GM12878 (cell line): Measurements from ENCODE around the gene SH2D6. TPM values are rescaled to one million over a fixed set of nuclear protein-coding genes. Genes with fewer than 3 reads are reported as not detected.

Experiments
- ATAC-seq: fragments of 200-7000 bp; cut with Tn5 transposase; 3 replicates; pipeline ENCODE4 v1.9.1; 2020; ENCODE audit warnings: mild to moderate bottlenecking, moderate library complexity
- Bru-seq: library from RNA; stranded (reverse); fragments of 400-500 nt; gene quantifications from one replicate; lab custom pipeline; 2021; lab: Mats Ljungman, UMichigan
- BruChase-seq, 2 experiments: library from RNA; stranded (reverse); fragments of 400-500 nt; gene quantifications; one replicate each; lab custom pipeline; 2021; lab: Mats Ljungman, UMichigan
- BruUV-seq: library from RNA; stranded (reverse); fragments of 400-500 nt; replicated peaks from 2 replicates; lab custom pipeline; 2021; lab: Mats Ljungman, UMichigan
- CTCF ChIA-PET: fragments of 300-600 bp; sonication (Branson Sonifier 250); formaldehyde crosslinking; extraction: SDS; loops from one replicate; lab custom pipeline; 2021; ENCODE audit warnings: inconsistent platforms; lab: Yijun Ruan, JAX
- POLR2A ChIA-PET: fragments of 350-600 bp; formaldehyde crosslinking; extraction: SDS; loops from one replicate; lab custom pipeline; 2021; ENCODE audit warnings: inconsistent platforms; lab: Charles Lee
- RAD21 ChIA-PET: fragments of 300-600 bp; sonication (Branson Sonifier 250); formaldehyde crosslinking; loops from one replicate; lab custom pipeline; 2023; ENCODE audit warnings: antibody characterized with exemption; ENCODE audit not compliant: unreplicated experiment; lab: Charles Lee
- SMC1A ChIA-PET: fragments of 300-600 bp; sonication (Branson Sonifier 250); formaldehyde crosslinking; loops from one replicate; lab custom pipeline; 2023; ENCODE audit not compliant: unreplicated experiment, uncharacterized antibody; lab: Charles Lee
- DNase-seq: peaks from one replicate; pipeline ENCODE4 v3.0.0-alpha.2; 2011; ENCODE audit warnings: low read depth, low spot score
- FAIRE-seq: peaks from 3 replicates; lab custom pipeline; 2011; peaks lifted over from hg19 to GRCh38; lab: Jason Lieb, UNC
- H2AFZ ChIP-seq: 2 replicates; pipeline ENCODE4 v1.6.0; 2011; ENCODE audit warnings: low read depth, low read length, control low read depth; ENCODE audit not compliant: control insufficient read depth
- H3K27ac ChIP-seq: 2 replicates; pipeline ENCODE4 v1.5.1; 2011; ENCODE audit warnings: control low read depth; ENCODE audit not compliant: control insufficient read depth, insufficient read depth
- H3K27me3 ChIP-seq, 2 experiments: replicated peaks in 1 of 2; 2 replicates each; pipeline versions ENCODE4 v1.6.0 to v1.6.1; 2011; ENCODE audit warnings: low read length in 1 of 2; ENCODE audit not compliant: control insufficient read depth in 2 of 2, insufficient read depth in 2 of 2
- H3K36me3 ChIP-seq, 2 experiments: 2 replicates each; pipeline ENCODE4 v1.5.1; 2011; ENCODE audit warnings: low read length in 1 of 2; ENCODE audit not compliant: control insufficient read depth in 2 of 2, insufficient read depth in 2 of 2
- H3K4me1 ChIP-seq: 2 replicates; pipeline ENCODE4 v1.6.1; 2011; ENCODE audit warnings: mild to moderate bottlenecking, low read length, moderate library complexity, mixed read lengths; ENCODE audit not compliant: control insufficient read depth, insufficient read depth
- H3K4me2 ChIP-seq: 2 replicates; pipeline ENCODE4 v1.6.0; 2011; ENCODE audit warnings: control low read depth; ENCODE audit not compliant: control insufficient read depth, insufficient read depth
- H3K4me3 ChIP-seq: fragments of 200-600 bp; sonication (generic); 2 replicates; pipeline ENCODE4 v1.5.1; 2016
- H3K79me2 ChIP-seq: 2 replicates; pipeline ENCODE4 v1.6.0; 2011; ENCODE audit warnings: low read length; ENCODE audit not compliant: control insufficient read depth, insufficient read depth
- H3K9ac ChIP-seq: 2 replicates; pipeline ENCODE4 v1.8.0; 2011; ENCODE audit warnings: low read length, control low read depth, mixed read lengths; ENCODE audit not compliant: control insufficient read depth, insufficient read depth
- H3K9me3 ChIP-seq: replicated peaks from 3 replicates; pipeline ENCODE4 v1.5.1; 2011; ENCODE audit warnings: mild to moderate bottlenecking, low read length; ENCODE audit not compliant: control insufficient read depth, insufficient read depth
- H4K20me1 ChIP-seq: 2 replicates; pipeline ENCODE4 v1.6.0; 2011; ENCODE audit not compliant: control insufficient read depth, insufficient read depth
- BACH1 ChIP-seq: fragments of 450-650 bp; IDR thresholded peaks from 2 replicates; pipeline ENCODE4 v1.6.1; 2017; ENCODE audit warnings: mild to moderate bottlenecking, borderline replicate concordance
- ELK1 ChIP-seq: IDR thresholded peaks from 2 replicates; pipeline ENCODE4 v1.6.1; 2012; ENCODE audit warnings: low read depth, low read length, improper control_type of control experiment
- FOXK2 ChIP-seq: fragments of 450-650 bp; IDR thresholded peaks from 2 replicates; pipeline ENCODE4 v1.6.1; 2017; ENCODE audit warnings: mild to moderate bottlenecking, moderate library complexity
- HCFC1 ChIP-seq: fragments of 150-350 bp; IDR thresholded peaks from 2 replicates; pipeline ENCODE4 v1.6.1; 2014; ENCODE audit warnings: low read length
- HDGF ChIP-seq: fragments of 450-650 bp; IDR thresholded peaks from 2 replicates; pipeline ENCODE4 v1.6.1; 2016; ENCODE audit warnings: antibody characterized with exemption
- IRF3 ChIP-seq: fragments of 450-650 bp; IDR thresholded peaks from 2 replicates; pipeline ENCODE4 v1.6.1; 2014; ENCODE audit warnings: mild to moderate bottlenecking
- MEF2B ChIP-seq: fragments of 450-650 bp; IDR thresholded peaks from 2 replicates; pipeline ENCODE4 v1.6.1; 2018; ENCODE audit warnings: mild to moderate bottlenecking, moderate library complexity; ENCODE audit not compliant: partially characterized antibody, poor library complexity, severe bottlenecking
- RB1 ChIP-seq: fragments of 450-650 bp; formaldehyde crosslinking; IDR thresholded peaks from 2 replicates; pipeline ENCODE4 v1.6.1; 2017; ENCODE audit warnings: mild to moderate bottlenecking, borderline replicate concordance
- RBBP5 ChIP-seq: fragments of 200-600 bp; sonication (generic); conservative IDR thresholded peaks from 2 replicates; pipeline ENCODE4 v1.6.1; 2016
- STAT1 ChIP-seq: fragments of 450-650 bp; conservative IDR thresholded peaks from 2 replicates; pipeline ENCODE4 v1.6.1; 2014; ENCODE audit warnings: antibody characterized with exemption, mild to moderate bottlenecking
- SUZ12 ChIP-seq: fragments of 200-600 bp; sonication (generic); IDR thresholded peaks from one replicate; pipeline ENCODE4 v1.6.1; 2018; ENCODE audit warnings: antibody characterized with exemption, mild to moderate bottlenecking; ENCODE audit not compliant: unreplicated experiment
- WGBS: methylation state at CpG from one replicate; pipeline ENCODE4 v1.1.6; 2016; ENCODE audit warnings: low lambda C conversion rate; ENCODE audit not compliant: insufficient replicate concordance, insufficient coverage; ENCODE audit errors: missing lambda C conversion rate; 5-methylcytosine and 5-hydroxymethylcytosine counted together
- in situ Hi-C: fragments of 300-500 bp; cut with MboI; formaldehyde crosslinking; loops from 9 replicates; pipeline ENCODE4 v1.14.3; 2018; ENCODE audit warnings: mixed read lengths
- intact Hi-C: fragments of 100-400 bp; cut with micrococcal nuclease; formaldehyde crosslinking; loops from one replicate; pipeline ENCODE4 v1.14.2; 2022; ENCODE audit not compliant: unreplicated experiment
- long read RNA-seq, 2 experiments: library from polyadenylated mRNA; unstranded; transcript quantifications; one replicate each; pipeline ENCODE4 v2.0.0, GENCODE V29; 2019 to 2020
- polyA minus RNA-seq, 3 experiments: library from RNA; depleted of rRNA, polyadenylated mRNA; stranded (reverse); fragments of >200 nt; gene quantifications; 2 replicates each; pipeline ENCODE4 v1.2.3, GENCODE V29; 2011
- polyA plus RNA-seq, 11 experiments: library from polyadenylated mRNA; depleted of rRNA in 4 of 11; unstranded in 6 of 11; stranded (reverse) in 5 of 11; fragments of >200 nt; fragmentation: Nextera tagmentation in 4 of 11; fragmentation: Illumina TruSeq in 1 of 11; extraction: Ambion mirVana in 4 of 11; extraction: Trizol in 1 of 11; gene quantifications; 1 replicate in 1 of 11; 2 replicates in 10 of 11; pipeline versions ENCODE4 v1.2.1 to v1.2.3, GENCODE V29; 2011 to 2016; ENCODE audit warnings: inconsistent platforms in 2 of 11, missing spikeins in 2 of 11, low read depth in 1 of 11
- total RNA-seq, 4 experiments: library from RNA; depleted of rRNA in 3 of 4; stranded (reverse); fragments of >200 nt in 3 of 4; fragmentation: Illumina TruSeq in 1 of 4; extraction: Trizol in 1 of 4; gene quantifications; 2 replicates each; pipeline versions ENCODE4 v1.2.1 to v1.2.3, GENCODE V29; 2013 to 2021
- TF ChIP-seq, protein P1 (sequence below): fragments of 450-650 bp; IDR thresholded peaks from 2 replicates; pipeline ENCODE4 v1.6.1; 2016; ENCODE audit warnings: mild to moderate bottlenecking, moderate library complexity, borderline replicate concordance

The SH2D6 gene
- not detected in 2 replicates for total RNA-seq (2013; cell fraction: nucleolus; rRNA removed)
- 0.23 TPM in 1 of 2 replicates, not detected in the other for total RNA-seq (2014; rRNA removed)
- 0.23 and 0.40 TPM in 2 replicates for total RNA-seq (2014; rRNA removed; fragmentation: Illumina TruSeq; extraction: Trizol)
- 0.43 and 0.59 TPM in 2 replicates for total RNA-seq (2021)
- polyA plus RNA-seq (2011; ENCODE audit: low read depth), result not detected
- 0.13 and 0.27 TPM in 2 replicates for polyA plus RNA-seq (2011; rRNA removed)
- 0.10 TPM in 2 replicates for polyA plus RNA-seq (2011; cell fraction: cytosol; rRNA removed)
- polyA plus RNA-seq (2011; cell fraction: nucleus; rRNA removed), result 0.44 and 0.84 TPM in 2 replicates
- polyA plus RNA-seq (2012), result 0.18 TPM in 1 of 2 replicates, not detected in the other
- not detected in 2 replicates for polyA plus RNA-seq (2014; fragmentation: Illumina TruSeq; extraction: Trizol)
- not detected for polyA plus RNA-seq (2014; fragmentation: Nextera tagmentation; extraction: Ambion mirVana)
- polyA plus RNA-seq (2014; rRNA removed), result 0.99 TPM in 1 of 2 replicates, not detected in the other
- polyA plus RNA-seq (2016; fragmentation: Nextera tagmentation; extraction: Ambion mirVana), result not detected
- polyA minus RNA-seq (2011; rRNA and poly(A)+ RNA removed), result not detected in 2 replicates
- 3.1 TPM in 1 of 2 replicates, not detected in the other for polyA minus RNA-seq (2011; cell fraction: cytosol; rRNA and poly(A)+ RNA removed)
- 0.85 and 1.1 TPM in 2 replicates for polyA minus RNA-seq (2011; cell fraction: nucleus; rRNA and poly(A)+ RNA removed)
- Bru-seq, nascent RNA, result percentile 31 among the genes with signal in this experiment
- BruChase-seq, experiment 1, labeled RNA remaining after a 6-hour chase, result percentile 20 among the genes with signal in this experiment
- BruChase-seq, experiment 2, labeled RNA remaining after a 2-hour chase, result percentile 16 among the genes with signal in this experiment
- long read RNA-seq, experiment 1, result 0 reads
- long read RNA-seq, experiment 2, result 0 reads

GRCh38 chr2:85418132-85419008 lies at the start of gene SH2D6:
Gene SH2D6 (plus strand): TSS chr2:85418714. CDS start chr2:85429466, 10,752 bp downstream.
- Histone ChIP-seq H3K9ac (peak within 1 kb of the TSS; percentile 88), H3K9me3 (no peaks in the 10 kb centered on the region), H3K27me3 (no peaks in the 10 kb centered on the region), H3K79me2 (peaks cover 4% of the 10 kb centered on the region), H3K4me3 (peak within 1 kb of the TSS; percentile 82), H3K36me3 (no peaks in the 10 kb centered on the region), H3K27ac (peak within 1 kb of the TSS; percentile 94), H4K20me1 (no peaks in the 10 kb centered on the region), H2AFZ (peak within 1 kb of the TSS; percentile 98), H3K4me2 (peak within 1 kb of the TSS; percentile 99), H3K4me1 (peaks cover 11% of the 10 kb centered on the region)
- CTCF ChIA-PET, result interaction anchor here (1.1 to 6.7 kb wide), 15 partner anchors 11 to 289 kb away, joined by 3 to 336 read pairs (median 10); partner anchors contain the start of genes MAT2A, RNF181 and VAMP8
- FAIRE-seq (no peak), ATAC-seq (peak; percentile 91), DNase-seq (no peak)
- RAD21 ChIA-PET, result interaction anchor here (0.7 to 4.5 kb wide), 17 partner anchors 9 to 310 kb away, joined by 3 to 179 read pairs (median 7); partner anchors contain the start of genes CAPG, ELMOD3, GGCX and MAT2A
- in situ Hi-C loops, result no loop called here
- POLR2A ChIA-PET, result interaction anchor here (0.7 to 2.6 kb wide), 14 partner anchors 13 to 287 kb away, joined by 3 to 33 read pairs (median 6); partner anchors contain the start of genes ELMOD3, GGCX and MAT2A
- 22% methylated on average over 52 of the region's 57 CpGs for WGBS
- BruUV-seq, result no TSS peak
- intact Hi-C loops, result no loop called here
- SMC1A ChIA-PET, result interaction anchor here (0.6 to 7.8 kb wide), 12 partner anchors 8 to 217 kb away, joined by 3 to 201 read pairs (median 6); partner anchors contain the start of genes CAPG, MAT2A and RNF181
- TF ChIP-seq, protein P1, sequence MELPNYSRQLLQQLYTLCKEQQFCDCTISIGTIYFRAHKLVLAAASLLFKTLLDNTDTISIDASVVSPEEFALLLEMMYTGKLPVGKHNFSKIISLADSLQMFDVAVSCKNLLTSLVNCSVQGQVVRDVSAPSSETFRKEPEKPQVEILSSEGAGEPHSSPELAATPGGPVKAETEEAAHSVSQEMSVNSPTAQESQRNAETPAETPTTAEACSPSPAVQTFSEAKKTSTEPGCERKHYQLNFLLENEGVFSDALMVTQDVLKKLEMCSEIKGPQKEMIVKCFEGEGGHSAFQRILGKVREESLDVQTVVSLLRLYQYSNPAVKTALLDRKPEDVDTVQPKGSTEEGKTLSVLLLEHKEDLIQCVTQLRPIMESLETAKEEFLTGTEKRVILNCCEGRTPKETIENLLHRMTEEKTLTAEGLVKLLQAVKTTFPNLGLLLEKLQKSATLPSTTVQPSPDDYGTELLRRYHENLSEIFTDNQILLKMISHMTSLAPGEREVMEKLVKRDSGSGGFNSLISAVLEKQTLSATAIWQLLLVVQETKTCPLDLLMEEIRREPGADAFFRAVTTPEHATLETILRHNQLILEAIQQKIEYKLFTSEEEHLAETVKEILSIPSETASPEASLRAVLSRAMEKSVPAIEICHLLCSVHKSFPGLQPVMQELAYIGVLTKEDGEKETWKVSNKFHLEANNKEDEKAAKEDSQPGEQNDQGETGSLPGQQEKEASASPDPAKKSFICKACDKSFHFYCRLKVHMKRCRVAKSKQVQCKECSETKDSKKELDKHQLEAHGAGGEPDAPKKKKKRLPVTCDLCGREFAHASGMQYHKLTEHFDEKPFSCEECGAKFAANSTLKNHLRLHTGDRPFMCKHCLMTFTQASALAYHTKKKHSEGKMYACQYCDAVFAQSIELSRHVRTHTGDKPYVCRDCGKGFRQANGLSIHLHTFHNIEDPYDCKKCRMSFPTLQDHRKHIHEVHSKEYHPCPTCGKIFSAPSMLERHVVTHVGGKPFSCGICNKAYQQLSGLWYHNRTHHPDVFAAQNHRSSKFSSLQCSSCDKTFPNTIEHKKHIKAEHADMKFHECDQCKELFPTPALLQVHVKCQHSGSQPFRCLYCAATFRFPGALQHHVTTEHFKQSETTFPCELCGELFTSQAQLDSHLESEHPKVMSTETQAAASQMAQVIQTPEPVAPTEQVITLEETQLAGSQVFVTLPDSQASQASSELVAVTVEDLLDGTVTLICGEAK, result peak; percentile 73
- TF ChIP-seq SUZ12 (no peak), FOXK2 (no peak), STAT1 (peak; percentile 77; the same call in 1 of the 2 replicates), RBBP5 (no peak), IRF3 (0 out of 2 replicates have a peak, but pooled peaks have one; percentile 20), BACH1 (0 out of 2 replicates have a peak, but pooled peaks have one; percentile 1), HCFC1 (peak; percentile 90), HDGF (no peak), RB1 (peak; percentile 90; the same call in 1 of the 2 replicates), ELK1 (peak; percentile 22; the same call in 1 of the 2 replicates), MEF2B (peak; percentile 26)
